H9 (cell line): ENCODE measurements around the gene SIPA1L2. TPM values are rescaled to one million over a fixed set of nuclear protein-coding genes. Genes with fewer than 3 reads are reported as not detected.
A peak's percentile ranks its signal among the peaks of the same experiment; 100 is the strongest.

Source experiments
- DNase-seq: peaks from one replicate; pipeline ENCODE4 v3.0.0-alpha.2; 2017
- H2AFZ ChIP-seq: one replicate; pipeline ENCODE4 v1.6.1; 2013; ENCODE audit warnings: mild to moderate bottlenecking, low read length, control low read depth, moderate library complexity
- H2AK5ac ChIP-seq: 2 replicates; pipeline ENCODE4 v1.6.1; 2013; ENCODE audit warnings: low read length, control low read depth, mixed read lengths; ENCODE audit not compliant: insufficient read length
- H2BK120ac ChIP-seq: one replicate; pipeline ENCODE4 v1.6.1; 2013; ENCODE audit warnings: low read depth, mild to moderate bottlenecking, low read length, control low read depth, inconsistent platforms; ENCODE audit not compliant: poor library complexity, severe bottlenecking
- H2BK12ac ChIP-seq: 2 replicates; pipeline ENCODE4 v1.6.1; 2013; ENCODE audit warnings: low read length, control low read depth, mixed read lengths, low read depth; ENCODE audit not compliant: insufficient read length
- H2BK15ac ChIP-seq: 2 replicates; pipeline ENCODE4 v1.6.1; 2013; ENCODE audit warnings: low read depth, low read length, control low read depth
- H2BK20ac ChIP-seq: one replicate; pipeline ENCODE4 v1.6.1; 2013; ENCODE audit warnings: low read depth, mild to moderate bottlenecking, low read length, control low read depth, inconsistent platforms; ENCODE audit not compliant: poor library complexity, severe bottlenecking
- H2BK5ac ChIP-seq: 2 replicates; pipeline ENCODE4 v1.6.1; 2013; ENCODE audit warnings: low read length, control low read depth, mixed read lengths; ENCODE audit not compliant: insufficient read length
- H3K14ac ChIP-seq: 2 replicates; pipeline ENCODE4 v1.6.1; 2013; ENCODE audit warnings: low read length, control low read depth; ENCODE audit not compliant: insufficient read depth
- H3K18ac ChIP-seq: 2 replicates; pipeline ENCODE4 v1.6.1; 2013; ENCODE audit warnings: low read depth, mild to moderate bottlenecking, mixed read lengths, low read length, control low read depth; ENCODE audit not compliant: insufficient read length
- H3K23ac ChIP-seq: 2 replicates; pipeline ENCODE4 v1.6.1; 2013; ENCODE audit warnings: low read length, control low read depth, mixed read lengths, low read depth; ENCODE audit not compliant: insufficient read length
- H3K23me2 ChIP-seq: 2 replicates; pipeline ENCODE4 v1.6.1; 2013; ENCODE audit warnings: low read depth, mild to moderate bottlenecking, mixed read lengths, low read length, control low read depth; ENCODE audit not compliant: insufficient read length, poor library complexity, severe bottlenecking
- H3K27ac ChIP-seq: 2 replicates; pipeline ENCODE4 v1.5.1; 2013; ENCODE audit warnings: low read length, control low read depth, mixed read lengths, low read depth; ENCODE audit not compliant: insufficient read length
- H3K27me3 ChIP-seq: 2 replicates; pipeline ENCODE4 v1.6.1; 2013; ENCODE audit warnings: low read length, control low read depth, inconsistent platforms; ENCODE audit not compliant: insufficient read depth
- H3K4ac ChIP-seq: 2 replicates; pipeline ENCODE4 v1.6.1; 2013; ENCODE audit warnings: low read depth, mild to moderate bottlenecking, control low read depth, inconsistent platforms, low read length, moderate library complexity
- H3K4me1 ChIP-seq: 2 replicates; pipeline ENCODE4 v1.6.1; 2013; ENCODE audit warnings: low read length, control low read depth, inconsistent platforms; ENCODE audit not compliant: insufficient read depth
- H3K4me2 ChIP-seq: 2 replicates; pipeline ENCODE4 v1.6.1; 2013; ENCODE audit warnings: low read length, control low read depth, mixed read lengths; ENCODE audit not compliant: insufficient read length, insufficient read depth
- H3K56ac ChIP-seq: 2 replicates; pipeline ENCODE4 v1.6.1; 2013; ENCODE audit warnings: low read depth, mild to moderate bottlenecking, mixed read lengths, low read length, control low read depth; ENCODE audit not compliant: insufficient read length
- H3K79me1 ChIP-seq: 2 replicates; pipeline ENCODE4 v1.6.1; 2013; ENCODE audit warnings: low read depth, mild to moderate bottlenecking, moderate library complexity, low read length, control low read depth, inconsistent platforms; ENCODE audit not compliant: insufficient read depth, poor library complexity, severe bottlenecking
- H3K79me2 ChIP-seq: 2 replicates; pipeline ENCODE4 v1.6.1; 2013; ENCODE audit warnings: low read length, control low read depth, inconsistent platforms; ENCODE audit not compliant: insufficient read depth
- H3K9ac ChIP-seq: 2 replicates; pipeline ENCODE4 v1.6.1; 2013; ENCODE audit warnings: low read length, control low read depth, mixed read lengths; ENCODE audit not compliant: insufficient read length; ENCODE audit errors: extremely low read depth
- H3K9me3 ChIP-seq: one replicate; pipeline ENCODE4 v1.6.1; 2013; ENCODE audit warnings: low read depth, low read length, inconsistent platforms; ENCODE audit not compliant: control insufficient read depth
- H3T11ph ChIP-seq: one replicate; pipeline ENCODE4 v1.6.1; 2013; ENCODE audit warnings: mild to moderate bottlenecking, low read length, control low read depth, inconsistent platforms
- H4K20me1 ChIP-seq: one replicate; pipeline ENCODE4 v1.6.1; 2013; ENCODE audit not compliant: control insufficient read depth, insufficient read length, insufficient read depth
- H4K5ac ChIP-seq: 2 replicates; pipeline ENCODE4 v1.6.1; 2013; ENCODE audit warnings: low read depth, mild to moderate bottlenecking, mixed read lengths, low read length, control low read depth; ENCODE audit not compliant: insufficient read length
- H4K8ac ChIP-seq: replicated peaks from 2 replicates; pipeline ENCODE4 v1.6.1; 2013; ENCODE audit warnings: low read length, control low read depth, mixed read lengths, low read depth; ENCODE audit not compliant: insufficient read length
- H4K91ac ChIP-seq: 2 replicates; pipeline ENCODE4 v1.6.1; 2013; ENCODE audit warnings: low read depth, mild to moderate bottlenecking, moderate library complexity, mixed read lengths, low read length, control low read depth; ENCODE audit not compliant: insufficient read length
- H3K27ac Mint-ChIP-seq, 3 experiments: 2 replicates in 2 of 3; 3 replicates in 1 of 3; pipeline ENCODE4 v1.8.0; 2020 to 2021; ENCODE audit warnings: mixed read lengths in 3 of 3, mild to moderate bottlenecking in 1 of 3, moderate library complexity in 1 of 3
- H3K27me3 Mint-ChIP-seq: 2 replicates; pipeline ENCODE4 v1.8.0; 2021; ENCODE audit warnings: low read depth, mild to moderate bottlenecking, moderate library complexity, mixed read lengths
- H3K36me3 Mint-ChIP-seq, 3 experiments: 2 replicates in 2 of 3; 3 replicates in 1 of 3; pipeline ENCODE4 v1.8.0; 2020 to 2021; ENCODE audit warnings: low read depth in 3 of 3, mixed read lengths in 3 of 3; ENCODE audit not compliant: insufficient read depth in 1 of 3
- H3K4me1 Mint-ChIP-seq, 2 experiments: 2 replicates each; pipeline ENCODE4 v1.8.0; 2020; ENCODE audit warnings: mixed read lengths in 2 of 2
- H3K4me3 Mint-ChIP-seq, 2 experiments: 2 replicates in 1 of 2; 3 replicates in 1 of 2; pipeline ENCODE4 v1.8.0; 2020 to 2021; ENCODE audit warnings: mild to moderate bottlenecking in 2 of 2, mixed read lengths in 2 of 2, moderate library complexity in 1 of 2
- H3K9me3 Mint-ChIP-seq, 2 experiments: 2 replicates in 1 of 2; 3 replicates in 1 of 2; pipeline ENCODE4 v1.8.0; 2020; ENCODE audit warnings: mild to moderate bottlenecking in 2 of 2, mixed read lengths in 2 of 2, moderate library complexity in 1 of 2
- CTCF ChIP-seq: fragments of 200-600 bp; sonication (generic); conservative IDR thresholded peaks from 3 replicates; pipeline ENCODE4 v1.8.0; 2021; ENCODE audit warnings: antibody characterized with exemption, mild to moderate bottlenecking
- total RNA-seq: library from RNA; stranded (reverse); gene quantifications from 2 replicates; pipeline ENCODE4 v1.2.1, GENCODE V29; 2021

The SIPA1L2 gene
- total RNA-seq, 1 experiment from 2014 or later, result 5.2 TPM

- H3K27ac Mint-ChIP-seq, result no peak overlapping the region
Observed at GRCh38 chr1:232643251-232643650, 13.3 kb upstream of the SIPA1L2 start.

More at GRCh38 chr1:232643251-232643650, 13.3 kb upstream of the SIPA1L2 start:
- Histone ChIP-seq H2AFZ (no peak overlapping the region), H3K18ac (no peak overlapping the region), H4K91ac (no peak overlapping the region), H3K4me1 (no peaks in the 10 kb centered on the region), H3K4me2 (no peak overlapping the region), H3K9ac (no peak overlapping the region), H3K56ac (no peak overlapping the region), H2BK20ac (no peak overlapping the region), H3K23ac (no peak overlapping the region), H3K79me1 (no peaks in the 10 kb centered on the region), H4K8ac (no peak overlapping the region), H3K79me2 (no peaks in the 10 kb centered on the region), H4K20me1 (peaks cover 2% of the 10 kb centered on the region), H2BK5ac (no peak overlapping the region), H2AK5ac (no peak overlapping the region), H3K27me3 (no peaks in the 10 kb centered on the region), H3K27ac (no peak overlapping the region), H3K23me2 (no peaks in the 10 kb centered on the region), H3K4ac (no peak overlapping the region), H3T11ph (no peak overlapping the region), H2BK15ac (no peak overlapping the region), H2BK120ac (no peak overlapping the region), H3K14ac (no peak overlapping the region), H3K9me3 (no peaks in the 10 kb centered on the region), H4K5ac (no peak overlapping the region), H2BK12ac (no peak overlapping the region)
- no peak overlapping the region for H3K4me3 Mint-ChIP-seq
- no peaks in the 10 kb centered on the region for H3K4me1 Mint-ChIP-seq
- H3K27me3 Mint-ChIP-seq, result peaks cover 5% of the 10 kb centered on the region
- no peak for DNase-seq
- H3K9me3 Mint-ChIP-seq, result no peaks in the 10 kb centered on the region; a peak in 1 of 5 replicates
- TF ChIP-seq CTCF, result 0 out of 3 replicates have a peak, but pooled peaks have one; percentile 22
- no peaks in the 10 kb centered on the region for H3K36me3 Mint-ChIP-seq
